ENCODE results near the gene RIPPLY3. TPM values are rescaled to one million over a fixed set of nuclear protein-coding genes. Genes with fewer than 3 reads are reported as not detected.
"Not testable (repeated sequence)": the region's sequence is repeated elsewhere in the genome, so short reads cannot be mapped to it uniquely, and the experiment has no call there.

Gene RIPPLY3
- total RNA-seq, 1 donor from 2014 or later: not detected

DNA sequence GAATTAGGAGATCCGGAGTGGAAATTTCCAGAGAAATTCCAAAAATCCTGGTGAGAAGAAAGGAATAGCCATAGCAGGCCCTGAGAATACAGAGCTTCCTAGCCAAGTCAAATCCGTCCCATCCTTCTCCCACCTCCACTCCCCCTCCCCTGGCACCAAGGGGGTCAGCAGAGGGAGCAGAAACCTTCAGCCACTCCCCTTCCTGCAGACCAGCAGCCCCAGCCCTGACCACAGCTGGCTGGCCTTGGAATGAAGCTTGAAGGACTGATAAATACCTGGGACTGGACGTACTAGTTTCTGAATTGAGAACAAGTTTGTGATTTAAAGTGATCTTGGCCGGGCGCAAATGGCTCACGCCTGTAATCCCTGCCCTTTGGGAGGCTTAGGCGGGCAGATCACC lies 13.8 kb upstream of the RIPPLY3 start:
- DNase-seq (ENCODE audit: low read depth) (no peak), FAIRE-seq (no peak)
- TF ChIP-seq, protein P1, sequence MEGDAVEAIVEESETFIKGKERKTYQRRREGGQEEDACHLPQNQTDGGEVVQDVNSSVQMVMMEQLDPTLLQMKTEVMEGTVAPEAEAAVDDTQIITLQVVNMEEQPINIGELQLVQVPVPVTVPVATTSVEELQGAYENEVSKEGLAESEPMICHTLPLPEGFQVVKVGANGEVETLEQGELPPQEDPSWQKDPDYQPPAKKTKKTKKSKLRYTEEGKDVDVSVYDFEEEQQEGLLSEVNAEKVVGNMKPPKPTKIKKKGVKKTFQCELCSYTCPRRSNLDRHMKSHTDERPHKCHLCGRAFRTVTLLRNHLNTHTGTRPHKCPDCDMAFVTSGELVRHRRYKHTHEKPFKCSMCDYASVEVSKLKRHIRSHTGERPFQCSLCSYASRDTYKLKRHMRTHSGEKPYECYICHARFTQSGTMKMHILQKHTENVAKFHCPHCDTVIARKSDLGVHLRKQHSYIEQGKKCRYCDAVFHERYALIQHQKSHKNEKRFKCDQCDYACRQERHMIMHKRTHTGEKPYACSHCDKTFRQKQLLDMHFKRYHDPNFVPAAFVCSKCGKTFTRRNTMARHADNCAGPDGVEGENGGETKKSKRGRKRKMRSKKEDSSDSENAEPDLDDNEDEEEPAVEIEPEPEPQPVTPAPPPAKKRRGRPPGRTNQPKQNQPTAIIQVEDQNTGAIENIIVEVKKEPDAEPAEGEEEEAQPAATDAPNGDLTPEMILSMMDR (IDR thresholded peaks at IDR 0.05; ENCODE audit: insufficient read depth, low read depth, low read length): no peak
- no peak for TF ChIP-seq EZH2 (IDR thresholded peaks at IDR 0.05; ENCODE audit: insufficient read depth, low read length)
- Histone ChIP-seq H2AFZ (ENCODE audit: low read depth, low read length) (no peak overlapping the region), H3K79me2 (ENCODE audit: insufficient read depth, low read length) (no peaks in the 10 kb centered on the region), H3K4me2 (ENCODE audit: low read length) (no peak overlapping the region), H4K20me1 (ENCODE audit: insufficient read depth, low read length) (no peaks in the 10 kb centered on the region), H3K4me1 (ENCODE audit: insufficient read depth, low read length) (no peaks in the 10 kb centered on the region), H3K9ac (ENCODE audit: low read length) (no peak overlapping the region), H3K27me3 (ENCODE audit: insufficient read depth, low read length) (no peaks in the 10 kb centered on the region), H3K27ac (ENCODE audit: low read depth, low read length) (no peak overlapping the region), H3K9me3 (ENCODE audit: insufficient read depth, low read depth, low read length) (no peaks in the 10 kb centered on the region), H3K36me3 (ENCODE audit: insufficient read depth, low read length) (no peaks in the 10 kb centered on the region), H3K4me3 (ENCODE audit: insufficient read depth, low read depth, low read length) (no peak overlapping the region)
- H3K9me3 Mint-ChIP-seq (ENCODE audit: unreplicated experiment): no peaks in the 10 kb centered on the region
- H3K4me1 Mint-ChIP-seq (ENCODE audit: low read depth, unreplicated experiment): peaks cover 2% of the 10 kb centered on the region
- H3K4me3 Mint-ChIP-seq (ENCODE audit: unreplicated experiment): no peak overlapping the region
- H3K36me3 Mint-ChIP-seq (ENCODE audit: low read depth, unreplicated experiment): no peaks in the 10 kb centered on the region
- no peak overlapping the region for H3K27ac Mint-ChIP-seq (ENCODE audit: unreplicated experiment)
- peaks cover 2% of the 10 kb centered on the region for H3K27me3 Mint-ChIP-seq (ENCODE audit: low read depth, unreplicated experiment)

DNA sequence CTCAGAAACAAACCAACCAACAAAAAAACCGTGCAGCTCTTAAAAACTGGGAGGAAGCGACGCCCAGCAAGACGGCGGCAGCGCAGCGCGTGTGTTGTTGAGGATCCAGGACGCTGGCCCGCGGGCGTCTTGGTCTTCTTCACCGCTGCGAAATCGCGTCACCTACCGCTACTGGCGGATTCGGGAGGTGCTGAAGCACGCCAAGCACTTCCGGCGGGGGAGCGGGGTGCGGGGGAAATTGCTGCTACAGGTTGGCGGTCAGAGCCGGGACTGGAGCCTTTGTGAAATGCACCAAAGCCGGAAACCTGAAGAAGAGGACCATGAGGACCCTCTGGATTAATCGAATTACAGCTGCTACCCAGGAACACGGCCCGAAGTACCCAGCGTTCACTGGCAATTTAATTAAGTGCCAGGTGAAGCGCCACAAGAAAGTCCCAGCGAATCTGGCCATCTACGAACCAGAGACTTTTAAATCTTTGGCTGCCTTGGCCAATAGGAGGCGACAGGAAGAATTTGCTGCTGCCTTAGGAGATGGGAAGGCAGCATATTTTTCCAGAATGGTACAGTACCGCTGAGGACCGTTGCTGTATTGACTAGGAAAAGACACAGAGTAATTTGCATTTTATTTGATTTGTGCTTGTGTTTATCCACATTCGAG lies 11.9 kb upstream of the RIPPLY3 start:
- no peaks in the 10 kb centered on the region for H4K20me1 ChIP-seq (ENCODE audit: insufficient read depth, low read length)
- Mint-ChIP-seq H3K27me3 (ENCODE audit: low read depth, unreplicated experiment) (peaks cover 14% of the 10 kb centered on the region), H3K4me1 (ENCODE audit: low read depth, unreplicated experiment) (peaks cover 2% of the 10 kb centered on the region), H3K27ac (ENCODE audit: unreplicated experiment) (no peak overlapping the region), H3K36me3 (ENCODE audit: low read depth, unreplicated experiment) (no peaks in the 10 kb centered on the region), H3K9me3 (ENCODE audit: unreplicated experiment) (no peaks in the 10 kb centered on the region), H3K4me3 (ENCODE audit: unreplicated experiment) (no peak overlapping the region)
- TF ChIP-seq, protein P1 (IDR thresholded peaks at IDR 0.05; ENCODE audit: insufficient read depth, low read depth, low read length): no peak
- TF ChIP-seq EZH2 (IDR thresholded peaks at IDR 0.05; ENCODE audit: insufficient read depth, low read length): no peak
- no peaks in the 10 kb centered on the region for H3K79me2 ChIP-seq (ENCODE audit: insufficient read depth, low read length)
- H3K4me2 ChIP-seq (ENCODE audit: low read length): peak overlapping the region; percentile 81
- no peaks in the 10 kb centered on the region for H3K27me3 ChIP-seq (ENCODE audit: insufficient read depth, low read length)
- H3K36me3 ChIP-seq (ENCODE audit: insufficient read depth, low read length): no peaks in the 10 kb centered on the region
- H3K27ac ChIP-seq (ENCODE audit: low read depth, low read length): no peak overlapping the region
- H3K4me1 ChIP-seq (ENCODE audit: insufficient read depth, low read length): no peaks in the 10 kb centered on the region
- FAIRE-seq (no peak), DNase-seq (ENCODE audit: low read depth) (peak; percentile 15)
- H2AFZ ChIP-seq (ENCODE audit: low read depth, low read length): peak overlapping the region; percentile 54
- peak overlapping the region; percentile 42 for H3K9ac ChIP-seq (ENCODE audit: low read length)
- no peaks in the 10 kb centered on the region for H3K9me3 ChIP-seq (ENCODE audit: insufficient read depth, low read depth, low read length)
- H3K4me3 ChIP-seq (ENCODE audit: insufficient read depth, low read depth, low read length): peak overlapping the region; percentile 25

DNA sequence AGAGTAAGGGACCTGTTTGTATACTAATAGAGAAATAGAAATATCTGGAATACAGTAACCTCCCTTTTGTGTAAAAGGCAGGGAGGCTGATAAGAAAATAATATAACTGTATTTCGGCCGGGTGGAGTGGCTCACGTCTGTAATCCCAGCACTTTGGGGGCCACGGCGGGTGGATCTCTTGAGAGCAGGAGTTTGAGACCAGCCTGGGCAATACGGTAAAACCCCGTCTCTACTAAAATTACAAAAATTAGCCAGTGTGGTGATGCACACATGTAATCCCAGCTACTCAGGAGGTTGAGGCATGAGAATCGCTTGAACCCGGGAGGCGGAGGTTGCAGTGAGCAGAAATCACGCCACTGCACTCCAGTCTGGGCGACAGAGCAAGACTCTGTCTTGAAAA lies 11.2 kb upstream of the RIPPLY3 start:
- H3K36me3 ChIP-seq (ENCODE audit: insufficient read depth, low read length); H3K27ac ChIP-seq (ENCODE audit: low read depth, low read length); H3K4me1 Mint-ChIP-seq (ENCODE audit: low read depth, unreplicated experiment); H4K20me1 ChIP-seq (ENCODE audit: insufficient read depth, low read length); H3K4me2 ChIP-seq (ENCODE audit: low read length); H2AFZ ChIP-seq (ENCODE audit: low read depth, low read length); H3K9me3 Mint-ChIP-seq (ENCODE audit: unreplicated experiment); H3K27ac Mint-ChIP-seq (ENCODE audit: unreplicated experiment); H3K9me3 ChIP-seq (ENCODE audit: insufficient read depth, low read depth, low read length); H3K9ac ChIP-seq (ENCODE audit: low read length); DNase-seq (ENCODE audit: low read depth); H3K4me3 ChIP-seq (ENCODE audit: insufficient read depth, low read depth, low read length); H3K27me3 ChIP-seq (ENCODE audit: insufficient read depth, low read length); H3K79me2 ChIP-seq (ENCODE audit: insufficient read depth, low read length); H3K4me3 Mint-ChIP-seq (ENCODE audit: unreplicated experiment); H3K36me3 Mint-ChIP-seq (ENCODE audit: low read depth, unreplicated experiment); H3K4me1 ChIP-seq (ENCODE audit: insufficient read depth, low read length); FAIRE-seq: not testable (repeated sequence)
- H3K27me3 Mint-ChIP-seq (ENCODE audit: low read depth, unreplicated experiment): peaks cover 14% of the 10 kb centered on the region
